Mammary epithelial cell (primary cell): ENCODE measurements around the gene C5orf22.

Experiments
- EZH2 ChIP-seq: IDR thresholded peaks from 2 replicates; pipeline ENCODE4 v1.6.1; 2012; ENCODE audit warnings: low read length, inconsistent platforms, borderline replicate concordance
- TF ChIP-seq, protein P1 (sequence below), 2 donors: IDR thresholded peaks in 1 of 2; conservative IDR thresholded peaks in 1 of 2; 2 replicates each; pipeline ENCODE4 v1.5.1; 2011 to 2012; ENCODE audit warnings: inconsistent platforms in 2 of 2, low read length in 2 of 2, mild to moderate bottlenecking in 2 of 2, control low read depth in 1 of 2, low read depth in 1 of 2; ENCODE audit not compliant: insufficient read depth in 1 of 2; ENCODE audit errors: extremely low read depth in 1 of 2

DNA sequence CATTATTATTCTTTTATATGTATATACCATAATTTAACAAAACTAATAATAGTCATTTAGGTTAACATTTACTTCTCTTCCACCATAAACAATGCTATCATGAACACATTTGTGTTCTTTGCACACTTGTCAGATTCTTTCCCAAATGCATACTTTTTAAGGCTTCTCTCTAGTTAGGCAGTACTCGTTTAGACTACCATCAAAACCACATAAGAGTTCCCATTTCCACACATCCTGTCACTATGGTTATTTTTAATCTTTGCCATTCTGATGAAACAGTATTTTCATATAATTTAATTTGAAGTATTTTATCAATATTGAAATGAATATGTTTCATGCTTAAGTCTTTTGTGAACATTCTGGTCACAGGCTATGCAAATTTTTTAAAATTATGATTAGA lies 15.3 kb upstream of the C5orf22 start:
- TF ChIP-seq, protein P1, sequence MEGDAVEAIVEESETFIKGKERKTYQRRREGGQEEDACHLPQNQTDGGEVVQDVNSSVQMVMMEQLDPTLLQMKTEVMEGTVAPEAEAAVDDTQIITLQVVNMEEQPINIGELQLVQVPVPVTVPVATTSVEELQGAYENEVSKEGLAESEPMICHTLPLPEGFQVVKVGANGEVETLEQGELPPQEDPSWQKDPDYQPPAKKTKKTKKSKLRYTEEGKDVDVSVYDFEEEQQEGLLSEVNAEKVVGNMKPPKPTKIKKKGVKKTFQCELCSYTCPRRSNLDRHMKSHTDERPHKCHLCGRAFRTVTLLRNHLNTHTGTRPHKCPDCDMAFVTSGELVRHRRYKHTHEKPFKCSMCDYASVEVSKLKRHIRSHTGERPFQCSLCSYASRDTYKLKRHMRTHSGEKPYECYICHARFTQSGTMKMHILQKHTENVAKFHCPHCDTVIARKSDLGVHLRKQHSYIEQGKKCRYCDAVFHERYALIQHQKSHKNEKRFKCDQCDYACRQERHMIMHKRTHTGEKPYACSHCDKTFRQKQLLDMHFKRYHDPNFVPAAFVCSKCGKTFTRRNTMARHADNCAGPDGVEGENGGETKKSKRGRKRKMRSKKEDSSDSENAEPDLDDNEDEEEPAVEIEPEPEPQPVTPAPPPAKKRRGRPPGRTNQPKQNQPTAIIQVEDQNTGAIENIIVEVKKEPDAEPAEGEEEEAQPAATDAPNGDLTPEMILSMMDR (conservative IDR thresholded peaks at IDR 0.05 in 1 of 2, IDR thresholded peaks at IDR 0.05 in 1 of 2; ENCODE audit: extremely low read depth in 1 of 2, insufficient read depth in 1 of 2, low read depth in 1 of 2, low read length in 2 of 2), result no peak
- no peak for TF ChIP-seq EZH2
